ENCODE measurements around the gene FPR3. TPM values are rescaled to one million over a fixed set of nuclear protein-coding genes. Genes with fewer than 3 reads are reported as not detected.
A peak's percentile ranks its signal among the peaks of the same experiment; 100 is the strongest.
"Not testable (repeated sequence)": the region's sequence is repeated elsewhere in the genome, so short reads cannot be mapped to it uniquely, and the experiment has no call there.

The FPR3 gene
- total and polyA plus RNA-seq, 2 donors (not counting 1 experiment from before 2014, with no cell fraction given), result 0.44 TPM; not detected in 1

DNA sequence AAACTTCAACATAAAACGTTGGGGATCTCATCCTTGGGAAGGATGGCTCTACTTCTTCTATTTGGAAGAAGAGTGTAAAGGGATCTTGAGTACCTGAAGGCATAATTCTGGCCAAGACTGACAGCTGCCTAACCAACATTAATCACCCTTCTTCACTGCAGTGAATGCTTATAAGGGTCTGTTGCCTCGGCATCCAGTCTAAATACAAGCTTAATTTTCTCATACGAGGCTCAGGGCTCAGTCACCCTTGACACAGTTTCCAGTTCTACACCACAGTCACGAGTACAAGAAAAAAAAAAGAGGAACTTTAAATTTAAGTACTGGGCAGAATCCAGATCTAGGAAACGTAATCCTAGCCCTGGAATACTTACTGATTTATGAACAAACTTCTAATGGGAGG, 9.0 kb downstream of the FPR3 start:
- peak; percentile 38 for DNase-seq
- no peak overlapping the region for H3K27ac Mint-ChIP-seq
- TF ChIP-seq, protein P1, sequence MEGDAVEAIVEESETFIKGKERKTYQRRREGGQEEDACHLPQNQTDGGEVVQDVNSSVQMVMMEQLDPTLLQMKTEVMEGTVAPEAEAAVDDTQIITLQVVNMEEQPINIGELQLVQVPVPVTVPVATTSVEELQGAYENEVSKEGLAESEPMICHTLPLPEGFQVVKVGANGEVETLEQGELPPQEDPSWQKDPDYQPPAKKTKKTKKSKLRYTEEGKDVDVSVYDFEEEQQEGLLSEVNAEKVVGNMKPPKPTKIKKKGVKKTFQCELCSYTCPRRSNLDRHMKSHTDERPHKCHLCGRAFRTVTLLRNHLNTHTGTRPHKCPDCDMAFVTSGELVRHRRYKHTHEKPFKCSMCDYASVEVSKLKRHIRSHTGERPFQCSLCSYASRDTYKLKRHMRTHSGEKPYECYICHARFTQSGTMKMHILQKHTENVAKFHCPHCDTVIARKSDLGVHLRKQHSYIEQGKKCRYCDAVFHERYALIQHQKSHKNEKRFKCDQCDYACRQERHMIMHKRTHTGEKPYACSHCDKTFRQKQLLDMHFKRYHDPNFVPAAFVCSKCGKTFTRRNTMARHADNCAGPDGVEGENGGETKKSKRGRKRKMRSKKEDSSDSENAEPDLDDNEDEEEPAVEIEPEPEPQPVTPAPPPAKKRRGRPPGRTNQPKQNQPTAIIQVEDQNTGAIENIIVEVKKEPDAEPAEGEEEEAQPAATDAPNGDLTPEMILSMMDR (IDR thresholded peaks at IDR 0.05), result no peak
- no peak for TF ChIP-seq EZH2 (IDR thresholded peaks at IDR 0.05; ENCODE audit: borderline replicate concordance, insufficient read depth, low read depth, low read length, poor library complexity, severe bottlenecking)
- Histone ChIP-seq H4K20me1 (ENCODE audit: control insufficient read depth, insufficient read depth, low read length, poor library complexity, severe bottlenecking) (no peaks in the 10 kb centered on the region), H3K9ac (ENCODE audit: low read length) (no peak overlapping the region), H3K36me3 (replicated peaks in 1 of 2; ENCODE audit: control extremely low read depth in 1 of 2, control insufficient read depth in 1 of 2, extremely low read depth in 1 of 2, insufficient read depth in 2 of 2, low read length in 1 of 2) (no peaks in the 10 kb centered on the region), H3K27me3 (replicated peaks in 1 of 4; ENCODE audit: control extremely low read depth in 1 of 4, control insufficient read depth in 3 of 4, insufficient read depth in 4 of 4, low read length in 3 of 4) (no peaks in the 10 kb centered on the region), H3K27ac (ENCODE audit: low read length in 2 of 2) (no peak overlapping the region), H3K4me3 (ENCODE audit: control extremely low read depth in 1 of 5, extremely low read depth in 1 of 5, insufficient read depth in 1 of 5, low read depth in 2 of 5, low read length in 4 of 5) (no peak overlapping the region), H3K4me2 (replicated peaks; ENCODE audit: low read depth, low read length, poor library complexity, severe bottlenecking) (no peak overlapping the region), H3K4me1 (ENCODE audit: control insufficient read depth in 2 of 2, insufficient read depth in 2 of 2, low read length in 2 of 2) (peaks cover 6 to 7% of the 10 kb centered on the region in 2 donors), H3K9me3 (ENCODE audit: control extremely low read depth in 1 of 3, control insufficient read depth in 2 of 3, insufficient read depth in 1 of 3, low read length in 2 of 3) (peaks cover 0 to 20% (median 2%) of the 10 kb centered on the region in 3 donors), H3K79me2 (ENCODE audit: control insufficient read depth, insufficient read depth, low read length) (no peaks in the 10 kb centered on the region), H2AFZ (ENCODE audit: insufficient read depth, low read depth, low read length, poor library complexity, severe bottlenecking) (no peak overlapping the region)
- intact Hi-C loops (cut with micrococcal nuclease), result no loop called here
- CTCF ChIA-PET, result no interaction called here
- WGBS (ENCODE audit: insufficient coverage), result 0% methylated on average over 1 of the region's 5 CpGs
- H3K4me3 Mint-ChIP-seq, result no peak overlapping the region
- no peak for ATAC-seq (ENCODE audit: low read depth)
- no peaks in the 10 kb centered on the region for H3K27me3 Mint-ChIP-seq
- H3K4me1 Mint-ChIP-seq, result peaks cover 5% of the 10 kb centered on the region
- POLR2A ChIA-PET, result no interaction called here
- no peaks in the 10 kb centered on the region for H3K9me3 Mint-ChIP-seq (ENCODE audit: insufficient read depth)

DNA sequence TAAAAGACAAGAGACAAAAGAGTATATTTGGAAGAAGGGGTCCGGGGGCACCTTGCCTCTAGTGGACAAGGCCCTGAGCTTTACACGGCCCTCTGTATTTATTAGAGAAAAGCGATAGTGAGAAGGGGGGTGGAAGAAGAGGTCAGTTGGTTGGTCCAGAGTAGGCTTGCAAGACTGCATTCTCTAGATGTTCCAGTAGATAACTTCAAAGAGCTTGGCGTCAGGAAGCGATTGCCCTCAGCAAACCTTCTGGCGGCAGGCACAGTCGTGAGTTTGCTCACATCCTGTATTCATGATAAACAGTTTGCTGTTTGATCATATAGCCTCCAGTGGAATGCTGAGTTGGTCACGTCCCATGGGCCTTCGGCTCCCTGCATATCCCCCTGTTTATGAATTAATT, 9.8 kb downstream of the FPR3 start:
- 84% methylated on average over 5 of the region's 9 CpGs for WGBS (ENCODE audit: insufficient coverage)
- POLR2A ChIA-PET; ATAC-seq (ENCODE audit: low read depth); intact Hi-C loops (cut with micrococcal nuclease); H3K27ac ChIP-seq (ENCODE audit: low read length in 2 of 2); CTCF ChIA-PET; H2AFZ ChIP-seq (ENCODE audit: insufficient read depth, low read depth, low read length, poor library complexity, severe bottlenecking); H3K27ac Mint-ChIP-seq; DNase-seq; H3K27me3 Mint-ChIP-seq; H3K4me3 Mint-ChIP-seq; H3K4me2 ChIP-seq (replicated peaks; ENCODE audit: low read depth, low read length, poor library complexity, severe bottlenecking); H3K4me3 ChIP-seq (ENCODE audit: control extremely low read depth in 1 of 5, extremely low read depth in 1 of 5, insufficient read depth in 1 of 5, low read depth in 2 of 5, low read length in 4 of 5); H3K79me2 ChIP-seq (ENCODE audit: control insufficient read depth, insufficient read depth, low read length); H4K20me1 ChIP-seq (ENCODE audit: control insufficient read depth, insufficient read depth, low read length, poor library complexity, severe bottlenecking); H3K27me3 ChIP-seq (replicated peaks in 1 of 4; ENCODE audit: control extremely low read depth in 1 of 4, control insufficient read depth in 3 of 4, insufficient read depth in 4 of 4, low read length in 3 of 4); H3K4me1 ChIP-seq (ENCODE audit: control insufficient read depth in 2 of 2, insufficient read depth in 2 of 2, low read length in 2 of 2); H3K4me1 Mint-ChIP-seq; H3K9me3 Mint-ChIP-seq (ENCODE audit: insufficient read depth); H3K36me3 ChIP-seq (replicated peaks in 1 of 2; ENCODE audit: control extremely low read depth in 1 of 2, control insufficient read depth in 1 of 2, extremely low read depth in 1 of 2, insufficient read depth in 2 of 2, low read length in 1 of 2); H3K9ac ChIP-seq (ENCODE audit: low read length): not testable (repeated sequence)
- peaks cover 0 to 12% (median 2%) of the 10 kb centered on the region in 3 donors for H3K9me3 ChIP-seq (ENCODE audit: control extremely low read depth in 1 of 3, control insufficient read depth in 2 of 3, insufficient read depth in 1 of 3, low read length in 2 of 3)

DNA sequence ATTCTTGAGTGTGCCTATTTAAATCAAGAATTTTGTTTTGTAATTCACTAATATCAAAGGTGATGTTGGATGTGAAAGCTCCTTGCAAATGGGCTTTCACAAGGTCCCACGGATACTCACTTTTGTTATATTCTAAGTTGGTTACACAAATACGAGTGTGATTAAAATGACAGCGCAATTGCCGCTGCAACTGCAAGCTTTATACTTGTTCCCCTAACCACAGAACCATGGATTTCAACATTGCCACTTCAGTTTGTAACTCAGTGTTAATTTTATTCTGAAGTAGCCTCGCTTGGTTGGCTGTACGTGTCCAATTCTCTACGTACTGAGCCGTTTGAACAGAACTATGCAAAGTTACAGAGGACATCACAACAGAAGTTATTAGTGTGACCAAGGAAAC, 10.4 kb downstream of the FPR3 start:
- CTCF ChIA-PET, result interaction anchor here (0.6 kb wide), 1 partner anchor 1966 kb away, joined by 3 read pairs; no protein-coding TSS in a partner anchor
- H3K4me3 ChIP-seq (ENCODE audit: control extremely low read depth in 1 of 5, extremely low read depth in 1 of 5, insufficient read depth in 1 of 5, low read depth in 2 of 5, low read length in 4 of 5); H3K4me2 ChIP-seq (replicated peaks; ENCODE audit: low read depth, low read length, poor library complexity, severe bottlenecking); H3K36me3 ChIP-seq (replicated peaks in 1 of 2; ENCODE audit: control extremely low read depth in 1 of 2, control insufficient read depth in 1 of 2, extremely low read depth in 1 of 2, insufficient read depth in 2 of 2, low read length in 1 of 2); H3K9me3 ChIP-seq (ENCODE audit: control extremely low read depth in 1 of 3, control insufficient read depth in 2 of 3, insufficient read depth in 1 of 3, low read length in 2 of 3); DNase-seq; H3K79me2 ChIP-seq (ENCODE audit: control insufficient read depth, insufficient read depth, low read length); H2AFZ ChIP-seq (ENCODE audit: insufficient read depth, low read depth, low read length, poor library complexity, severe bottlenecking); H3K4me1 ChIP-seq (ENCODE audit: control insufficient read depth in 2 of 2, insufficient read depth in 2 of 2, low read length in 2 of 2); ATAC-seq (ENCODE audit: low read depth); H3K27ac Mint-ChIP-seq; H3K27me3 ChIP-seq (replicated peaks in 1 of 4; ENCODE audit: control extremely low read depth in 1 of 4, control insufficient read depth in 3 of 4, insufficient read depth in 4 of 4, low read length in 3 of 4); intact Hi-C loops (cut with micrococcal nuclease); H3K4me3 Mint-ChIP-seq; H3K9me3 Mint-ChIP-seq (ENCODE audit: insufficient read depth); H3K27me3 Mint-ChIP-seq; H3K27ac ChIP-seq (ENCODE audit: low read length in 2 of 2); H3K4me1 Mint-ChIP-seq; POLR2A ChIA-PET; H4K20me1 ChIP-seq (ENCODE audit: control insufficient read depth, insufficient read depth, low read length, poor library complexity, severe bottlenecking); H3K9ac ChIP-seq (ENCODE audit: low read length): not testable (repeated sequence)
- WGBS (ENCODE audit: insufficient coverage), result 98% methylated on average over 4 of the region's 8 CpGs
